ENCODE measurements around the gene CCDC87.

DNA sequence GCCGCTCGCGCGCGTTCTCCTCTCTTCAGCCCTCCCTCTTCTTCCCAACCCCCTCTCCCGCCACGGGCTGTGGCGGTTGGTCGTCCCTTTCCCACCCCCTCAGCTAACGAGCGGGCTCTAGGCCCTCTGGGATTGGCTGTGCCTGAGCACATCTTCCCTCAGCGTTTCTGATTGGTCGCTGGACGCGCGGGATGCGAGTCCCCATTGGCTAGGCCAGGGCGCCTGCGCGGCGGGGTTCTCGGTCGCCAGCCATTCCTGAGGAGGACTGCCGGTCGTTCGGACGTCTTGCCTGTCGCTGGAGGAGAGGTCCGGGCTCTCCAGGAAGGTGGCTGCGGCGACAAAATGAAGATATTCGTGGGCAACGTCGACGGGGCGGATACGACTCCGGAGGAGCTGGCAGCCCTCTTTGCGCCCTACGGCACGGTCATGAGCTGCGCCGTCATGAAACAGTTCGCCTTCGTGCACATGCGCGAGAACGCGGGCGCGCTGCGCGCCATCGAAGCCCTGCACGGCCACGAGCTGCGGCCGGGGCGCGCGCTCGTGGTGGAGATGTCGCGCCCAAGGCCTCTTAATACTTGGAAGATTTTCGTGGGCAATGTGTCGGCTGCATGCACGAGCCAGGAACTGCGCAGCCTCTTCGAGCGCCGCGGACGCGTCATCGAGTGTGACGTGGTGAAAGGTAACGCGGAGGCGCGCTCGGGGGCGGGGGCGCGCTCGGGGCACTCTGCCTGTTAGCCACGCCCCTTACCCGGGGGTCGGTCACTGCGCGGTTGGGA is 23.7 kb upstream of the CCDC87 start, which contains the start of gene RBM14:
- TF ChIP-seq, protein P1, sequence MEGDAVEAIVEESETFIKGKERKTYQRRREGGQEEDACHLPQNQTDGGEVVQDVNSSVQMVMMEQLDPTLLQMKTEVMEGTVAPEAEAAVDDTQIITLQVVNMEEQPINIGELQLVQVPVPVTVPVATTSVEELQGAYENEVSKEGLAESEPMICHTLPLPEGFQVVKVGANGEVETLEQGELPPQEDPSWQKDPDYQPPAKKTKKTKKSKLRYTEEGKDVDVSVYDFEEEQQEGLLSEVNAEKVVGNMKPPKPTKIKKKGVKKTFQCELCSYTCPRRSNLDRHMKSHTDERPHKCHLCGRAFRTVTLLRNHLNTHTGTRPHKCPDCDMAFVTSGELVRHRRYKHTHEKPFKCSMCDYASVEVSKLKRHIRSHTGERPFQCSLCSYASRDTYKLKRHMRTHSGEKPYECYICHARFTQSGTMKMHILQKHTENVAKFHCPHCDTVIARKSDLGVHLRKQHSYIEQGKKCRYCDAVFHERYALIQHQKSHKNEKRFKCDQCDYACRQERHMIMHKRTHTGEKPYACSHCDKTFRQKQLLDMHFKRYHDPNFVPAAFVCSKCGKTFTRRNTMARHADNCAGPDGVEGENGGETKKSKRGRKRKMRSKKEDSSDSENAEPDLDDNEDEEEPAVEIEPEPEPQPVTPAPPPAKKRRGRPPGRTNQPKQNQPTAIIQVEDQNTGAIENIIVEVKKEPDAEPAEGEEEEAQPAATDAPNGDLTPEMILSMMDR (IDR thresholded peaks at IDR 0.05), result no peak
- TF ChIP-seq EZH2phosphoT487 (IDR thresholded peaks at IDR 0.05) (no peak), EZH2 (IDR thresholded peaks at IDR 0.05) (no peak)
